GM10266 (cell line): ENCODE results near the gene SULT4A1.

Source experiments
- DNase-seq: peaks from one replicate; pipeline ENCODE4 v3.0.0; 2012; ENCODE audit errors: extremely low spot score
- TF ChIP-seq, protein P1 (sequence below): IDR thresholded peaks from 2 replicates; pipeline ENCODE4 v1.5.1; 2012; ENCODE audit warnings: mild to moderate bottlenecking, low read depth; ENCODE audit not compliant: control insufficient read depth, insufficient read depth; ENCODE audit errors: missing control alignments

Gene SULT4A1

DNA sequence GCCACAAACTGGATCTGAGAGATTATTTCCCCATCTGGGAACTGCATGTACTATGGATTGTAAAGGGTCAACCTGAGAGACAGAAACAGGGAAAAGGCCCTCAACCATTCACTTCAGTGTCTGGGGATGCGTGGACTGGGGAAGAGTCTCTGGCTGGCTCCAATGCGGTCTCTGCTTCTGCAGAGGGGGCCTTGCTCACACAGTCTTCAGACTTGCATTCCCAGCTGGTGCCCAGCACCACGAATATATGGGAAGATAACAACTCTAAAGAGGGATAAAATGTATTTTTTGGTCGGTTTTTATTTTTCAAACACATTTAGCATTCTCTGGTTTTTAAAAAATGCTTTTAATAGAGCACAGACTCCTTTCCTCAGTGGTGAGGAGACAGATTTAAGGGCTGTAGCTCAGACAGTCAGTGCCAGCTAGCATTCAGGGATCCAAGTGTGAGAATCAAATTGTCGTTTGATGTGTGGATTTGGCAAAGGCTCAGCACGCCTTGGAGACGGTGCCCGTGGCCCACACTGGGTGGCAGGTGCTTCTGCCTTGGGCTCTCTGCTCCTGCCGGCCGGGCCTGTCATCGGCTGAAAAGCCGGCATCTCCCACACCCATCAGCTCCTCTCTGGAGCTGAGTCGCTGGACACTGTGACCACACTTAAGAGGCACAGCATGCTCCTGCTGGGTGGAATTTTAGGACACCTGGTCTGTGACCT lies 42.2 kb downstream of the SULT4A1 start:
- DNase-seq, result no peak
- TF ChIP-seq, protein P1, sequence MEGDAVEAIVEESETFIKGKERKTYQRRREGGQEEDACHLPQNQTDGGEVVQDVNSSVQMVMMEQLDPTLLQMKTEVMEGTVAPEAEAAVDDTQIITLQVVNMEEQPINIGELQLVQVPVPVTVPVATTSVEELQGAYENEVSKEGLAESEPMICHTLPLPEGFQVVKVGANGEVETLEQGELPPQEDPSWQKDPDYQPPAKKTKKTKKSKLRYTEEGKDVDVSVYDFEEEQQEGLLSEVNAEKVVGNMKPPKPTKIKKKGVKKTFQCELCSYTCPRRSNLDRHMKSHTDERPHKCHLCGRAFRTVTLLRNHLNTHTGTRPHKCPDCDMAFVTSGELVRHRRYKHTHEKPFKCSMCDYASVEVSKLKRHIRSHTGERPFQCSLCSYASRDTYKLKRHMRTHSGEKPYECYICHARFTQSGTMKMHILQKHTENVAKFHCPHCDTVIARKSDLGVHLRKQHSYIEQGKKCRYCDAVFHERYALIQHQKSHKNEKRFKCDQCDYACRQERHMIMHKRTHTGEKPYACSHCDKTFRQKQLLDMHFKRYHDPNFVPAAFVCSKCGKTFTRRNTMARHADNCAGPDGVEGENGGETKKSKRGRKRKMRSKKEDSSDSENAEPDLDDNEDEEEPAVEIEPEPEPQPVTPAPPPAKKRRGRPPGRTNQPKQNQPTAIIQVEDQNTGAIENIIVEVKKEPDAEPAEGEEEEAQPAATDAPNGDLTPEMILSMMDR, result no peak

DNA sequence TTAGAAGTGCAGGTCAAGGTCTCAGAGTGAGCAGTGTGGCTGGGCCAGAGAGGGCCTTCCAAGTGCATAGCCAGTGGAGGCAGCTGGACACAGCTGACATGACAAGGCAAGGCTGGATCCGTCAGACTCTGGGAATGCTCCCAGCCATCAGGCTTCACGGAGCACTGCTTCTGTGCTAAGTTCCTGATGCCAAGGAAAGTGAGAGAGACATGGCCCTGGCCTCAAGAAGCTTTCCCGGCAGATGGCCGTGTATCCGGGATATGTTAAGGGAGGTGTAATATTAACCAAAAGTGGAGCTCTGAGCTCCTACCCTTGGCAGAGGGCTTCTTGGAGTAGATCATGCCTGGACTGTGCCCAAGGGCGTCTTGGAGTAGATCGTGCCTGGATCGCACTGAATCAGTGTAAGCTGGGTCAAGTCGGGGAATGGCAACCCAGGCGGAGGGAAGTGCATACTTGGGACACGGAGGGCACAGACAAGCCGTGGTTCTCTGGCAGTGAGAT lies 42.8 kb downstream of the SULT4A1 start:
- DNase-seq, result no peak
- TF ChIP-seq, protein P1, result no peak

DNA sequence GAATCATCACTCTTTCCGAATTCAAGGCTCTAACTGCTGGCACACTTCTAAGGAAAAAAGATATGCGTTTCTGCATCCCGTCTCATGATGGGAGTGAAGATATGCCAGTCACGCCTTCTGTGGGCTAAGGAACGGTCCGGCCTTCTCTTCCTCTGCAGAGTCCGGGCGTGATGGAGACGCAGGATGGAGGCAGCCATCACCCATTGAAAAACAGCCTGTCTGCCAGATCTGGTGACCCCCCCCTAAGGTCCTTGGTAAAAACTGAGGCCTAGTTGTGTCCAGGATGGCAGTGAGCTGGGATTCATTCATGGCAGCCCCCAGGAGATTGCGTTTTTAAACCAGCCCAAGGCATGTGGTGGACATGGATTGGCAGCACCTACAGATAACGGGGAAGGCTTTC lies 43.3 kb downstream of the SULT4A1 start:
- DNase-seq, result no peak
- TF ChIP-seq, protein P1, result no peak

DNA sequence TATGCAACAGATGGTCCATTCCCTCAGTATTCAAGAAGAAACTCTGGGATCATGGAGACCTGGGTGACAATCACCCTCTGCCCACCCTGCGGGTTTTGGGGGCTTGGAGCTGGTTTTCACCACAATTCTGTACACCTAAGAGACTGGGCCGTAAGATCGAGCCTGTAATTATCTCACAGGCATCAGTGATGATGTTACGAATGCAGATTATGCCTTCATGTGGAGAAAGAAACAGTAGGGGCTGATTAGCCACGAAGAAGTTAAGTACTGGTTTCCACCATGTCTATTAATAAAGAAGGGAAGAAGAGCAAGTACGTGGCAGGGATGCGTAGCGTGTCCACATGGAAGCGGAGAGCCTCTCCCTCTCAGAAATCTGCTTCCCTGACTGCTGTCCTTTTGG lies 44.9 kb downstream of the SULT4A1 start:
- TF ChIP-seq, protein P1, result no peak
- DNase-seq, result no peak

DNA sequence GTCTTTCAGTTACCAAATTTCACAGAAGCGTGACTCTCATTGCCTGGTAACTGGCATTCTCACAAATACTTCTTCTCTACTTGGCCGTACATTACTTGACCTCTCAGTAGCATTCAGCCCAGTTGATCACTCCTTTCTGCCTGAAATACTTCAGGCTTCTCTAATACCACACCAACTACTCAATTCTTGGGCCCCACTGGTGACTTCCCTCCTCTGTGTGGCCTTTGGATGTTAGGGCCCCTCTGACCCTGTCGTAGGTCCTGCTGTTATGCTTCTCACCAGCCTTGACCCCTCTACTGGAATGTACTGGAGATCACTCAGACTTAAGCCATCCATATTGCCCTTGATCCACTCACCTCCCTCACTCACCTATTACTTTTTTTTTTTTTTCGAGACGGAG lies 48.0 kb downstream of the SULT4A1 start:
- DNase-seq, result no peak
- TF ChIP-seq, protein P1, result no peak

DNA sequence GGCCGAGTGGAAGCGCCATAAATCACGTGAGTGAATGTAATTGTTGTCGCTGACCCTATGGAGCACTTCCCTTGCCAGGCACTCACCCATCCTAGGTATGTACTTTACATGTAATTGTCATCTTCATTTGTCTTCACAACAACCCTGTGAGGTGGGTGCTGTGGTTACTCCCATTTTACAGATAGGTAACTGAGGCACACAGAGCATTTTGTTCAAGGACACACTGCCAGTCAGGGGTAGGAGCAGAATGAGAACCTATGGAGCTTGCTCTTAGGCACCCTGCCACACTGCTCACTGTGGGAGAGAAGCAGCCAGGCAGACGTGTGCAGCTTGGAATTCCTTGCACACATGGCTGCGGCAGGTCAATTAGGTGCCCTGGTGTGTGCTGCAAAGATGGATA lies 49.4 kb downstream of the SULT4A1 start:
- TF ChIP-seq, protein P1, result no peak
- DNase-seq, result no peak

DNA sequence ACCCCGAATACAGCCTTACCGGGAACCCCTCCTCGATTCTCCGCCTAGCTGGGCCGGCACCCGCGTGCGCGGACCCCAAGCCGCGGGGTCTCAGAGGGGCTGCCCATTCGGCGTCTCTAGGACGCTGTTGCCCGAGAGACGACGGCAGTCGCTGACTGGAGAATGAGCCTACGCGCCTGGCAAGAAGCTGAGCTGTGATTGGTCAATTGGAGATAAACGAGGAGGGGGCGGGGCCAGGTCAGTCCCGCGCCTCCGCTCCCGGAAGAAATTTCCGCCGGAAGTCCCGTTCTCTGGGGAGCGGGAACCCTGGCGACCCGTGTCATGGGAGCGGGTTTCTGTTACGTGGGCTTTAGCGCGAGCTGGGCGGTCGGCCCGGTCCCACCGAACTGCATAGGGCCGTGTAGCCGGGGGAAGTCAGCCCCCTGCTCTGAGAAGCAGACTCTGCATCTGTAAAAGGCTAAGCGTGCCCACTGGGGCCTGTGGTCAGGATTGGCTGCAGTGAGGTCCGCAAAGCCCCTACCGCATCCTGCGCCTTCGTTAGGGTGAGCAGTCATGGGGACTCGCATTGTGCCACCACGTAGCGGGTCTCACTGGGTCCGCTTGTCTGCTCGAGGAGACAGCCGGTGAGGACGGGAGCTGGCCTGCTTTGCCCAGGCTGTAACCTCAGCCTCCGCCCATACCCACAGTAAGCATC lies 50.0 kb downstream of the SULT4A1 start, which contains the start of gene EFCAB6:
Gene EFCAB6, minus strand, starts transcription at position 157 of the 694 bp plus-strand sequence. CDS start 29,987 bp downstream, outside the sequence.
- peak; percentile 94 for DNase-seq

More for the DNA sequence above, 50.0 kb downstream of the SULT4A1 start, which contains the start of gene EFCAB6:
- TF ChIP-seq, protein P1, result no peak
